Sigmoid colon (tissue), 7 donors: ENCODE data around the gene CPSF4L. TPM values are rescaled to one million over a fixed set of nuclear protein-coding genes. Genes with fewer than 3 reads are reported as not detected.

Experiments used
- DNase-seq: peaks from one replicate; pipeline ENCODE4 v3.0.0-alpha.2; 2019
- H3K27ac ChIP-seq, 4 donors: fragments of 200-600 bp; sonication (generic); one replicate each; pipeline ENCODE4 v1.5.1; 2016 to 2019; ENCODE audit warnings: mild to moderate bottlenecking in 1 of 4
- H3K27me3 ChIP-seq, 3 donors: fragments of 200-600 bp; sonication (generic); one replicate each; pipeline ENCODE4 v1.5.1; 2019; ENCODE audit warnings: mild to moderate bottlenecking in 1 of 3
- H3K36me3 ChIP-seq, 4 donors: fragments of 200-600 bp; sonication (generic); one replicate each; pipeline ENCODE4 v1.5.1; 2016 to 2019
- H3K4me1 ChIP-seq, 4 donors: fragments of 200-600 bp; sonication (generic); one replicate each; pipeline ENCODE4 v1.5.1; 2017 to 2019
- H3K4me3 ChIP-seq, 4 donors: fragments of 200-600 bp; sonication (generic); one replicate each; pipeline ENCODE4 v1.5.1; 2017 to 2019; ENCODE audit warnings: mild to moderate bottlenecking in 2 of 4, moderate library complexity in 1 of 4
- H3K9me3 ChIP-seq, 4 donors: fragments of 200-600 bp in 3 of 4; sonication (generic) in 3 of 4; one replicate each; pipeline versions ENCODE4 v1.5.1 to v1.6.1; 2013 to 2019
- EP300 ChIP-seq, 4 donors: sonication (generic); formaldehyde crosslinking; IDR thresholded peaks; one replicate each; pipeline ENCODE4 v1.6.1; 2017; ENCODE audit warnings: antibody characterized with exemption in 4 of 4
- POLR2A ChIP-seq, 2 donors: fragments of 450-650 bp; IDR thresholded peaks; one replicate each; pipeline ENCODE4 v1.6.1; 2016; ENCODE audit warnings: antibody characterized with exemption in 2 of 2, mild to moderate bottlenecking in 2 of 2, moderate library complexity in 2 of 2
- POLR2AphosphoS5 ChIP-seq, 4 donors: sonication (generic); formaldehyde crosslinking; IDR thresholded peaks; one replicate each; pipeline ENCODE4 v1.6.1; 2017; ENCODE audit warnings: antibody characterized with exemption in 4 of 4
- WGBS, 2 donors: extraction: QIAGEN DNeasy Blood & Tissue Kit; methylation state at CpG; one replicate each; pipeline ENCODE4 v1.1.7; 2013; 5-methylcytosine and 5-hydroxymethylcytosine counted together
- intact Hi-C: fragments of 100-400 bp; cut with DNase I; formaldehyde crosslinking; loops from one replicate; pipeline ENCODE4 v1.15.1; 2023
- polyA plus RNA-seq, 3 donors: library from polyadenylated mRNA; stranded (reverse); fragments of 200-250 nt; gene quantifications; one replicate each; pipeline ENCODE4 v1.2.3, GENCODE V29; 2013
- total RNA-seq, 4 donors: library from RNA; depleted of rRNA; stranded (reverse); fragments of >200 nt; gene quantifications; one replicate each; pipeline ENCODE4 v1.1.0, GENCODE V29; 2016
- TF ChIP-seq, protein P1 (sequence below), 4 experiments: fragments of 450-650 bp in 3 of 4; fragments of 200-600 bp in 1 of 4; IDR thresholded peaks; one replicate each; pipeline ENCODE4 v1.5.1; 2016 to 2019; ENCODE audit warnings: antibody characterized with exemption in 4 of 4, mild to moderate bottlenecking in 3 of 4, moderate library complexity in 2 of 4
- donor health status: healthy with polysubstance abuse.
- donor health status: Bipolar disorder and iron deficiency.
- donor health status: healthy.

CPSF4L gene
- total and polyA plus RNA-seq, 7 donors, result not detected

DNA sequence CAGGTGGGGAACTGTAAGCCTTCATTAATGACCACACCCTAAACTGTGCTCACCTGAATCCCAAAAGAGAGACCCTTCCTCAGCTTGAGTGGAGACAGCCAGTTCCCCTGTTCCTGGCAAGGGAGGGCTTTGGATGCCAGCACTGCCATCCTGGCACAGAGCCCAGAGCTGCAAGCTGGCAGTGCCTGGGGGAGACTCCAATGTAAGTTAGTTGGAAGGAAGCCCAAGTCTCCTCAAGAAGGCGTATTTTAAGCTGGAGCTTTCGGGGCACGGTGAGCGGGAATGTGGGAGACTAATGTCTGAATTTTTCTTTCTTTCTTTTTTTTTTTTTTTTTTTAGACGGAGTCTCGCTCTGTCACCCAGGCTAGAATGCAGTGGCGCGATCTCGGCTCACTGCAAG, 45.5 kb upstream of the CPSF4L start:
- Histone ChIP-seq H3K4me1 (peaks cover 0 to 78% (median 77%) of the 10 kb centered on the region in 4 donors), H3K4me3 (no peak overlapping the region), H3K36me3 (no peaks in the 10 kb centered on the region), H3K27ac (peak overlapping the region; percentile 99 to 100 (median 100)), H3K27me3 (no peaks in the 10 kb centered on the region), H3K9me3 (no peaks in the 10 kb centered on the region)
- DNase-seq, result peak; percentile 87
- intact Hi-C loops, result no loop called here
- TF ChIP-seq EP300 (IDR thresholded peaks at IDR 0.05) (no peak), POLR2AphosphoS5 (IDR thresholded peaks at IDR 0.05) (peak; percentile 14 to 59 (median 36))
- whole genome bisulfite sequencing, 2 donors, result 33 to 65% methylated on average over 8 to 9 of the region's 9 CpGs

DNA sequence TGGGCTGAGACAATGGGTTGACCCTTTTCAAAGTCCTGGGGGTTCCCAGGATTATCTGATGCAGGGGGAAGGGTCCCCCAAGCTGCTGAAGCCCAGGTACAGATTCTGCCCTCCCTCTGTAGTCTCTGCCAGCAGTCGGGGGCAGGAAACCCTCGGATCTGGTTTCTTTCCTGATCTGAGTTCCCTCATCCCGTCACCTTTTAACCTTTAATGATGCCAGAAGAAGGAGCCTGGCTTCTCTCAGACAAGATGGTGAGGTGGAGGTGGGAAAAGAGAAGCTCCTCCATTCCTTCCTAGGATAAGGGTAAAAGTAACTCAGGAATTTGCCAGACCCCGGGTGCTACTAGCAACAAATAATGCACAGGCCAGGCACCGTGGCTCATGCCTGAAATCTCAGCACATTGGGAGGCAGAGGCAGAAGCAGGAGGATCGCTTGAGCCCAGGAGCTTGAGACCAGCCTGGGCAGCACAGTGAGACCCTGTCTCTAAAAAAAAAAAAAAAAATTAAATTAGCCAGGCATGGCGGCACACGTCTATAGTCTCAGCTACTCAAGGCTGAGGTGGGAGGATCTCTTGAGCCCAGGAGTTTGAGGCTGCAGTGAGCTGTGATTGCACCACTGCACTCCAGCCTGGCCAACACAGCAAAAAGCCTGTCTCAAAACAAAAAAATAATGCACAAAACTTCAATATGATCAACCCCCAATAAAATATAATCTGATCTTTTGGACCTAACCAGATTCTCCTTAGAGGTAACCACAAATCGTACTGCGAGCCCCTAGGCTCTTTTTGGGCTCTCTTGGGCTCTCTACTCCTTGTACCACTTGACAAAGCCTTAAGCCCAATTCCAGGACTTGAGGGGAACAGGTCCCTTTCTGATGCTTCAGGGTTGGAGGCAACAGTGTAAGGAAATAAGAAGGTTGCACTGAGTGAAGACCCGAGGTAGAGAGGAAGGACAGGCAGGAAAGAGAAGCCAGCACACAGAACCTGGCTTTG, 44.5 kb upstream of the CPSF4L start:
- intact Hi-C loops, result loop anchor here (2.0 kb wide), 1 partner anchor 15 kb away; no protein-coding TSS in a partner anchor
- DNase-seq, result no peak
- Histone ChIP-seq H3K4me3 (peak overlapping the region; percentile 15 to 44 (median 35)), H3K36me3 (no peaks in the 10 kb centered on the region), H3K9me3 (no peaks in the 10 kb centered on the region), H3K4me1 (peaks cover 0 to 87% (median 86%) of the 10 kb centered on the region in 4 donors), H3K27me3 (no peaks in the 10 kb centered on the region), H3K27ac (peak overlapping the region; percentile 99 to 100 (median 100))
- WGBS, 2 donors, result 45 to 62% methylated on average over 11 of the region's 11 CpGs
- TF ChIP-seq EP300 (IDR thresholded peaks at IDR 0.05) (peak in 1 of 4 donors; percentile 32), POLR2AphosphoS5 (IDR thresholded peaks at IDR 0.05) (peak in 2 of 4 donors; percentile 62 to 65), POLR2A (IDR thresholded peaks at IDR 0.05) (no peak)
- TF ChIP-seq, protein P1, sequence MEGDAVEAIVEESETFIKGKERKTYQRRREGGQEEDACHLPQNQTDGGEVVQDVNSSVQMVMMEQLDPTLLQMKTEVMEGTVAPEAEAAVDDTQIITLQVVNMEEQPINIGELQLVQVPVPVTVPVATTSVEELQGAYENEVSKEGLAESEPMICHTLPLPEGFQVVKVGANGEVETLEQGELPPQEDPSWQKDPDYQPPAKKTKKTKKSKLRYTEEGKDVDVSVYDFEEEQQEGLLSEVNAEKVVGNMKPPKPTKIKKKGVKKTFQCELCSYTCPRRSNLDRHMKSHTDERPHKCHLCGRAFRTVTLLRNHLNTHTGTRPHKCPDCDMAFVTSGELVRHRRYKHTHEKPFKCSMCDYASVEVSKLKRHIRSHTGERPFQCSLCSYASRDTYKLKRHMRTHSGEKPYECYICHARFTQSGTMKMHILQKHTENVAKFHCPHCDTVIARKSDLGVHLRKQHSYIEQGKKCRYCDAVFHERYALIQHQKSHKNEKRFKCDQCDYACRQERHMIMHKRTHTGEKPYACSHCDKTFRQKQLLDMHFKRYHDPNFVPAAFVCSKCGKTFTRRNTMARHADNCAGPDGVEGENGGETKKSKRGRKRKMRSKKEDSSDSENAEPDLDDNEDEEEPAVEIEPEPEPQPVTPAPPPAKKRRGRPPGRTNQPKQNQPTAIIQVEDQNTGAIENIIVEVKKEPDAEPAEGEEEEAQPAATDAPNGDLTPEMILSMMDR (IDR thresholded peaks at IDR 0.05), result no peak

DNA sequence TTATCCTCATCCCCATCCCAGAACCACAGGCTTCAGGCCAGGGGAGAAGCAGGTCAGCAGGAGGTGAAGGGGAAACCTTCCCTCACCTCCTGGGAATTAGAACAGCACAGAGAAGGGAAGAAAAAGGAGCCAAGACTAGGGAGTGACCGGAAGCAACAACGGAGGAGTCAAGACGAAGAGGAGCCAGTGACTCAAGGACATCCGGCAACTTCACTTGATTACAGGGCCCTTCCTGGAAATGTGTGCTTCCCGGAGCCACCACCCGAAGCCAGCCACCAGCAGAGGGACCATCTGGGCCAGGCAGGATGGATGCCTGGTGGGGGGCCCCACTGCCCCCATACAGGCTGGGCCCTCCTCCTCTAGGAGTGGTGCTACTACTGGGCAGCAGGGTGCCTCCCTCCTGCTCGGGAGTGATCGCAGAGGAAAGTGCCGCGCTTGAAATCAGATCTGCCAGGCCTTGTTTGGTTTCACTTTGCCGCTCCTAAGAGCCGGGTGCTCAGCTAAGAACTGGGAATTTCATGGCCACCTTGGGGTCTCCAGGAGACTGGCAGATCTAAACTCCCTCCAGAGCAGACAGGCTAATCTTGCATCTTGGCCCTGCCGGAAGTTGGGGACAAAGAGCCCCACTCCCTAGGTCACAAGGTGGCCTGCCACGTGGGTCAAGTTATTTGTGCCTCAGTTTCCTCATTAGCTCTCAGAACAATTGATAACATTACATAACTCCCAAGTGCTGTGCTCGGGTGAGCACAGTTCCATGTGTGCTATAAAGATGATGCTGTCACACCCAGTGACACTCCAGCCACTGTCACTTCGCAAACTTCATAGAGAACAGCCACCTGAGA, 43.5 kb upstream of the CPSF4L start:
- peak; percentile 84 for DNase-seq
- peaks cover 0 to 97% (median 94%) of the 10 kb centered on the region in 4 donors for H3K4me1 ChIP-seq
- H3K27ac ChIP-seq, result peak overlapping the region; percentile 99 to 100 (median 100)
- H3K27me3 ChIP-seq, result no peaks in the 10 kb centered on the region
- intact Hi-C loops, result loop anchor here (2.0 kb wide), 1 partner anchor 14 kb away; no protein-coding TSS in a partner anchor
- H3K4me3 ChIP-seq, result peak overlapping the region; percentile 15 to 44 (median 35)
- no peaks in the 10 kb centered on the region for H3K36me3 ChIP-seq
- TF ChIP-seq, protein P1 (IDR thresholded peaks at IDR 0.05), result peak in 1 of 4 experiments; percentile 22
- TF ChIP-seq POLR2A (IDR thresholded peaks at IDR 0.05), result no peak
- peak; percentile 40 to 66 (median 64) for TF ChIP-seq POLR2AphosphoS5 (IDR thresholded peaks at IDR 0.05)
- peak in 2 of 4 donors; percentile 18 to 70 for TF ChIP-seq EP300 (IDR thresholded peaks at IDR 0.05)
- no peaks in the 10 kb centered on the region for H3K9me3 ChIP-seq
- 8 to 27% methylated on average over 16 of the region's 16 CpGs for WGBS, 2 donors

DNA sequence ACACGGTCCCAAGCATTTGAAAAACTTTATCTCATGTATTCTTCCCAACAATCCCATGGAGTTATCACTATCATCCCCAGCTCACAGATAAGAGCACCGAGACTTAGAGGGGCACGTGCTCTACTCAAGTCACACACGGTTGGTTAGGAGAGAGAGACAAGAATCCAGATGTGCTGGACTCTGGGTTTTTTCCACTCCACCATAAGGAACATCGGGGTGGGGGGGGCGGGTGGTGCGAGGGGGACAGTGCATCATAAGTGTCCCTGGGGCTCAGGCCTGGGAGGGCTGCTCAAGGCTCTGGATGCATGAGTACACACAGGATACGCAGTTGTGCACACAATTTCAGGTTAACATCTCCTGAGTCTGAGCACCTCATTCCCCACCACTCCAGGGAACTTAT, 42.8 kb upstream of the CPSF4L start:
- Histone ChIP-seq H3K9me3 (no peaks in the 10 kb centered on the region), H3K36me3 (no peaks in the 10 kb centered on the region), H3K4me1 (peaks cover 0 to 97% (median 95%) of the 10 kb centered on the region in 4 donors), H3K27ac (peak overlapping the region; percentile 99 to 100 (median 100)), H3K4me3 (peak overlapping the region in 3 of 4 donors; percentile 29 to 44 (median 41)), H3K27me3 (no peaks in the 10 kb centered on the region)
- intact Hi-C loops, result loop anchor here (2.0 kb wide), 1 partner anchor 14 kb away; no protein-coding TSS in a partner anchor
- TF ChIP-seq POLR2AphosphoS5 (IDR thresholded peaks at IDR 0.05), result no peak
- TF ChIP-seq EP300 (IDR thresholded peaks at IDR 0.05), result no peak
- TF ChIP-seq POLR2A (IDR thresholded peaks at IDR 0.05), result no peak
- TF ChIP-seq, protein P1 (IDR thresholded peaks at IDR 0.05), result no peak
- no peak for DNase-seq
- WGBS, 2 donors, result 61 to 72% methylated on average over 8 of the region's 8 CpGs
